Effector CD8-positive, alpha-beta T cell (primary cell): ENCODE results near the gene IQCK.

Source experiments
- DNase-seq: peaks from one replicate; lab custom pipeline; 2025; lab: John Stamatoyannopoulos, UW

Gene IQCK

GRCh38 chr16:19804538-19805323 is 86.7 kb downstream of the IQCK start:
- no peak for DNase-seq

GRCh38 chr16:19805459-19806162 is 87.5 kb downstream of the IQCK start:
- DNase-seq: no peak

GRCh38 chr16:19808061-19808641 is 90.1 kb downstream of the IQCK start:
- DNase-seq: no peak

GRCh38 chr16:19809121-19809635 is 91.1 kb downstream of the IQCK start:
- DNase-seq: no peak

GRCh38 chr16:19809693-19810092 is 91.6 kb downstream of the IQCK start:
- no peak for DNase-seq

- no peak for DNase-seq
Measured at GRCh38 chr16:19810817-19811731, 93.0 kb downstream of the IQCK start.

- DNase-seq: no peak
Measured at GRCh38 chr16:19812986-19813385, 94.9 kb downstream of the IQCK start.

GRCh38 chr16:19815418-19815817 is 97.3 kb downstream of the IQCK start:
- DNase-seq: no peak

- no peak for DNase-seq
Measured at GRCh38 chr16:19817122-19817521, 99.1 kb downstream of the IQCK start.

GRCh38 chr16:19817875-19818274 is 99.8 kb downstream of the IQCK start:
- DNase-seq: no peak

- DNase-seq: no peak
Measured at GRCh38 chr16:19822533-19822932, 104.5 kb downstream of the IQCK start.

GRCh38 chr16:19823322-19823721 is 105.3 kb downstream of the IQCK start:
- DNase-seq: no peak

GRCh38 chr16:19824216-19824615 is 106.1 kb downstream of the IQCK start:
- no peak for DNase-seq

- no peak for DNase-seq
Measured at GRCh38 chr16:19829844-19830692, 112.0 kb downstream of the IQCK start.

- no peak for DNase-seq
Measured at GRCh38 chr16:19830902-19831560, 113.0 kb downstream of the IQCK start.

GRCh38 chr16:19831678-19832077 is 113.6 kb downstream of the IQCK start:
- no peak for DNase-seq

- no peak for DNase-seq
Measured at GRCh38 chr16:19833176-19833575, 115.1 kb downstream of the IQCK start.

GRCh38 chr16:19833581-19833980 is 115.5 kb downstream of the IQCK start:
- DNase-seq: no peak

- no peak for DNase-seq
Measured at GRCh38 chr16:19835196-19835595, 117.1 kb downstream of the IQCK start.

- no peak for DNase-seq
Measured at GRCh38 chr16:19835968-19836421, 117.9 kb downstream of the IQCK start.
